Cardiac muscle cell (in vitro differentiated cells and primary cell): Measurements from ENCODE around the gene LRFN2. TPM values are rescaled to one million over a fixed set of nuclear protein-coding genes. Genes with fewer than 3 reads are reported as not detected.

ENCODE experiments used
- DNase-seq, 2 donors: peaks; one replicate each; pipeline versions ENCODE4 v3.0.0 to v3.0.0-alpha.2; 2010 to 2017; ENCODE audit warnings: low read depth in 1 of 2, low spot score in 1 of 2
- H3K27ac ChIP-seq: fragments of 200-600 bp; sonication (generic); 2 replicates; pipeline ENCODE4 v1.5.1; 2016
- H3K27me3 ChIP-seq: fragments of 200-600 bp; sonication (generic); 2 replicates; pipeline ENCODE4 v1.6.0; 2016; ENCODE audit warnings: control low read depth
- H3K36me3 ChIP-seq: fragments of 200-600 bp; sonication (generic); 2 replicates; pipeline ENCODE4 v1.5.1; 2016; ENCODE audit warnings: control low read depth
- H3K4me1 ChIP-seq: fragments of 200-600 bp; sonication (generic); 2 replicates; pipeline ENCODE4 v1.8.1; 2017; ENCODE audit warnings: low read depth, mild to moderate bottlenecking, mixed run types
- H3K4me3 ChIP-seq: fragments of 200-600 bp; sonication (generic); 2 replicates; pipeline ENCODE4 v1.5.1; 2016; ENCODE audit warnings: mild to moderate bottlenecking
- H3K9me3 ChIP-seq: fragments of 200-600 bp; sonication (generic); 2 replicates; pipeline ENCODE4 v1.5.1; 2017; ENCODE audit warnings: low read depth, mild to moderate bottlenecking, control low read depth
- CTCF ChIP-seq: IDR thresholded peaks from 2 replicates; pipeline ENCODE4 v1.5.1; 2012; ENCODE audit warnings: low read depth, mild to moderate bottlenecking, low read length
- polyA plus RNA-seq: library from polyadenylated mRNA; unstranded; fragments of >200 nt; fragmentation: Nextera tagmentation; extraction: Ambion mirVana; gene quantifications from 2 replicates; pipeline ENCODE4 v1.2.1, GENCODE V29; 2016
- total RNA-seq: library from RNA; depleted of rRNA; stranded (reverse); fragments of >200 nt; gene quantifications from 2 replicates; pipeline ENCODE4 v1.2.3, GENCODE V29; 2016

The LRFN2 gene
- total and polyA plus RNA-seq, 2 experiments from 2014 or later: 0.15 TPM; not detected in 1

- Histone ChIP-seq H3K4me1 (no peaks in the 10 kb centered on the region), H3K27ac (no peak overlapping the region), H3K9me3 (no peaks in the 10 kb centered on the region), H3K36me3 (no peaks in the 10 kb centered on the region), H3K27me3 (no peaks in the 10 kb centered on the region), H3K4me3 (no peak overlapping the region)
- peak; percentile 71 for TF ChIP-seq CTCF
- DNase-seq: peak; percentile 59 to 67
Observed at GRCh38 chr6:40550202-40551101, 36.7 kb downstream of the LRFN2 start.

GRCh38 chr6:40545954-40546353 lies 41.2 kb downstream of the LRFN2 start:
- H3K9me3 ChIP-seq: no peaks in the 10 kb centered on the region
- peak in 1 of 2 donors; percentile 37 for DNase-seq
- no peak overlapping the region for H3K4me3 ChIP-seq
- no peaks in the 10 kb centered on the region for H3K4me1 ChIP-seq
- no peaks in the 10 kb centered on the region for H3K27me3 ChIP-seq
- H3K27ac ChIP-seq: no peak overlapping the region
- no peak for TF ChIP-seq CTCF
- H3K36me3 ChIP-seq: no peaks in the 10 kb centered on the region

GRCh38 chr6:40543776-40544175 lies 43.4 kb downstream of the LRFN2 start:
- H3K27ac ChIP-seq: no peak overlapping the region
- H3K4me1 ChIP-seq: no peaks in the 10 kb centered on the region
- no peak for TF ChIP-seq CTCF
- no peaks in the 10 kb centered on the region for H3K9me3 ChIP-seq
- DNase-seq: no peak
- H3K27me3 ChIP-seq: no peaks in the 10 kb centered on the region
- no peaks in the 10 kb centered on the region for H3K36me3 ChIP-seq
- H3K4me3 ChIP-seq: no peak overlapping the region

GRCh38 chr6:40543146-40543545 lies 44.0 kb downstream of the LRFN2 start:
- no peak overlapping the region for H3K4me3 ChIP-seq
- H3K27ac ChIP-seq: no peak overlapping the region
- no peaks in the 10 kb centered on the region for H3K4me1 ChIP-seq
- no peak for TF ChIP-seq CTCF
- H3K27me3 ChIP-seq: no peaks in the 10 kb centered on the region
- no peaks in the 10 kb centered on the region for H3K9me3 ChIP-seq
- H3K36me3 ChIP-seq: no peaks in the 10 kb centered on the region
- DNase-seq: no peak

- TF ChIP-seq CTCF: no peak
- H3K27me3 ChIP-seq: no peaks in the 10 kb centered on the region
- H3K36me3 ChIP-seq: no peaks in the 10 kb centered on the region
- no peak overlapping the region for H3K27ac ChIP-seq
- no peaks in the 10 kb centered on the region for H3K9me3 ChIP-seq
- H3K4me1 ChIP-seq: no peaks in the 10 kb centered on the region
- DNase-seq: no peak
- H3K4me3 ChIP-seq: no peak overlapping the region
Observed at GRCh38 chr6:40542175-40542764, 44.9 kb downstream of the LRFN2 start.
